HCT116 (cell line): ENCODE data around the gene RWDD1. TPM values are rescaled to one million over a fixed set of nuclear protein-coding genes. Genes with fewer than 3 reads are reported as not detected.

Experiments used
- ATAC-seq: fragments of 200-7000 bp; cut with Tn5 transposase; 2 replicates; pipeline ENCODE4 v1.9.1; 2020; ENCODE audit warnings: mild to moderate bottlenecking, moderate library complexity
- BruUV-seq: library from RNA; stranded (reverse); fragments of 400-500 nt; replicated peaks from 2 replicates; lab custom pipeline; 2021; lab: Mats Ljungman, UMichigan
- CTCF ChIA-PET: fragments of 300-600 bp; sonication (Branson Sonifier 250); formaldehyde crosslinking; loops from one replicate; lab custom pipeline; 2021; ENCODE audit warnings: antibody characterized with exemption; lab: Charles Lee
- POLR2A ChIA-PET: fragments of 300-600, 350-600 bp; sonication (Branson Sonifier 250); formaldehyde crosslinking; loops from one replicate; lab custom pipeline; 2021; ENCODE audit warnings: antibody characterized with exemption; lab: Charles Lee
- RAD21 ChIA-PET, 2 experiments: fragments of 300-600 bp; sonication (Branson Sonifier 250); formaldehyde crosslinking; loops; one replicate each; lab custom pipeline; 2023; ENCODE audit warnings: low total read pairs in 2 of 2; ENCODE audit not compliant: uncharacterized antibody in 2 of 2, unreplicated experiment in 2 of 2, low non-redundant PET in 1 of 2; lab: Charles Lee
- DNase-seq: peaks from one replicate; pipeline ENCODE4 v3.0.0-alpha.2; 2010; ENCODE audit warnings: low read depth, low spot score
- H2AFZ ChIP-seq: fragments of 200-600 bp; shearing (Covaris generic), sonication (generic); 2 replicates; pipeline ENCODE4 v1.6.1; 2017; ENCODE audit warnings: low read depth, mixed run types, mixed read lengths, antibody characterized with exemption, low read length; ENCODE audit not compliant: poor library complexity, severe bottlenecking
- H3K27ac ChIP-seq: 2 replicates; pipeline ENCODE4 v1.5.1; 2012; ENCODE audit warnings: low read depth, low read length
- H3K27me3 ChIP-seq: fragments of 200-600 bp; sonication (generic); 2 replicates; pipeline ENCODE4 v1.6.1; 2016; ENCODE audit warnings: mixed run types, low read length, mixed read lengths; ENCODE audit not compliant: insufficient read depth
- H3K36me3 ChIP-seq, 2 experiments: fragments of 200-500 bp in 1 of 2; fragments of 200-600 bp in 1 of 2; sonication (Bioruptor generic) in 1 of 2; sonication (generic) in 1 of 2; 2 replicates each; pipeline versions ENCODE4 v1.5.1 to v1.6.1; 2014 to 2016; ENCODE audit warnings: low read length in 2 of 2, inconsistent platforms in 1 of 2, mixed read lengths in 1 of 2, mixed run types in 1 of 2; ENCODE audit not compliant: insufficient read depth in 2 of 2, control insufficient read depth in 1 of 2
- H3K4me1 ChIP-seq, 2 experiments: fragments of 200-600 bp in 1 of 2; sonication (generic) in 1 of 2; 2 replicates each; pipeline versions ENCODE4 v1.5.1 to v1.6.1; 2012 to 2017; ENCODE audit warnings: low read length in 2 of 2, inconsistent platforms in 1 of 2, mild to moderate bottlenecking in 1 of 2, mixed read lengths in 1 of 2, mixed run types in 1 of 2, moderate library complexity in 1 of 2; ENCODE audit not compliant: insufficient read depth in 2 of 2, control insufficient read depth in 1 of 2
- H3K4me2 ChIP-seq: fragments of 200-600 bp; sonication (generic); 2 replicates; pipeline ENCODE4 v1.6.1; 2017; ENCODE audit warnings: mixed run types, low read length, mixed read lengths
- H3K4me3 ChIP-seq, 2 experiments: fragments of 200-600 bp in 1 of 2; sonication (generic) in 1 of 2; replicated peaks in 1 of 2; 2 replicates each; pipeline ENCODE4 v1.5.1; 2011 to 2016; ENCODE audit warnings: low read length in 2 of 2, control low read depth in 1 of 2, low read depth in 1 of 2, mild to moderate bottlenecking in 1 of 2, mixed read lengths in 1 of 2, mixed run types in 1 of 2
- H3K79me2 ChIP-seq: fragments of 200-600 bp; sonication (generic); 2 replicates; pipeline ENCODE4 v1.6.1; 2017; ENCODE audit warnings: mild to moderate bottlenecking, mixed run types, low read length, moderate library complexity, mixed read lengths; ENCODE audit not compliant: insufficient read depth
- H3K9ac ChIP-seq: fragments of 200-600 bp; sonication (generic); 2 replicates; pipeline ENCODE4 v1.6.1; 2016; ENCODE audit warnings: low read length, mixed read lengths
- H3K9me2 ChIP-seq: fragments of 200-600 bp; sonication (generic), shearing (Covaris generic); 2 replicates; pipeline ENCODE4 v1.6.1; 2017; ENCODE audit warnings: mixed run types, mild to moderate bottlenecking, moderate library complexity; ENCODE audit not compliant: insufficient read depth
- H3K9me3 ChIP-seq, 2 experiments: fragments of 200-500 bp in 1 of 2; fragments of 200-600 bp in 1 of 2; sonication (Bioruptor generic) in 1 of 2; sonication (generic) in 1 of 2; 2 replicates each; pipeline ENCODE4 v1.6.1; 2014 to 2017; ENCODE audit warnings: low read length in 2 of 2, mixed read lengths in 2 of 2, inconsistent platforms in 1 of 2, low read depth in 1 of 2, mild to moderate bottlenecking in 1 of 2, mixed run types in 1 of 2, moderate library complexity in 1 of 2; ENCODE audit not compliant: control insufficient read depth in 1 of 2, insufficient read depth in 1 of 2
- H4K20me1 ChIP-seq: fragments of 200-600 bp; sonication (generic), shearing (Covaris generic); 2 replicates; pipeline ENCODE4 v1.6.1; 2017; ENCODE audit warnings: mixed run types, mild to moderate bottlenecking, moderate library complexity; ENCODE audit not compliant: insufficient read depth
- CBX3 ChIP-seq: IDR thresholded peaks from 2 replicates; pipeline ENCODE4 v1.6.1; 2012; ENCODE audit warnings: low read depth
- EGR1 ChIP-seq: IDR thresholded peaks from 2 replicates; pipeline ENCODE4 v1.6.1; 2012; ENCODE audit warnings: low read depth
- EZH2 ChIP-seq: fragments of 200-600 bp; sonication (generic); IDR thresholded peaks from 2 replicates; pipeline ENCODE4 v1.6.1; 2017; ENCODE audit warnings: antibody characterized with exemption, mixed run types
- POLR2A ChIP-seq: IDR thresholded peaks from 2 replicates; pipeline ENCODE4 v1.7.0; 2011; ENCODE audit warnings: borderline replicate concordance; ENCODE audit not compliant: insufficient read depth, insufficient read length; ENCODE audit errors: extremely low read depth
- POLR2AphosphoS5 ChIP-seq: IDR thresholded peaks from 2 replicates; pipeline ENCODE4 v1.6.1; 2011; ENCODE audit warnings: mild to moderate bottlenecking, low read depth, low read length, moderate library complexity
- RAD21 ChIP-seq: IDR thresholded peaks from 2 replicates; pipeline ENCODE4 v1.6.1; 2012; ENCODE audit warnings: low read depth, mild to moderate bottlenecking
- SP1 ChIP-seq: IDR thresholded peaks from 2 replicates; pipeline ENCODE4 v1.6.1; 2012; ENCODE audit warnings: low read depth
- TCF7L2 ChIP-seq: IDR thresholded peaks from 2 replicates; pipeline ENCODE4 v1.7.0; 2011; ENCODE audit warnings: borderline replicate concordance, inconsistent platforms; ENCODE audit not compliant: insufficient read depth, insufficient read length; ENCODE audit errors: extremely low read depth
- ZNF274 ChIP-seq: fragments of 200-500 bp; sonication (Bioruptor generic); IDR thresholded peaks from 2 replicates; pipeline ENCODE4 v1.6.1; 2014; ENCODE audit warnings: mild to moderate bottlenecking, low read depth, low read length, inconsistent platforms
- intact Hi-C: fragments of 100-400 bp; cut with micrococcal nuclease; formaldehyde crosslinking; loops from 2 replicates; pipeline ENCODE4 v1.10.0; 2022
- total RNA-seq: library from RNA; stranded (reverse); gene quantifications from one replicate; pipeline ENCODE4 v1.2.1, GENCODE V29; 2021; ENCODE audit not compliant: unreplicated experiment
- TF ChIP-seq, protein P1 (sequence below), 3 experiments: fragments of 200-600 bp in 1 of 3; sonication (generic) in 1 of 3; IDR thresholded peaks in 2 of 3; conservative IDR thresholded peaks in 1 of 3; 2 replicates each; pipeline ENCODE4 v1.5.1; 2012 to 2017; ENCODE audit warnings: low read depth in 2 of 3, low read length in 2 of 3, antibody characterized with exemption in 1 of 3, borderline replicate concordance in 1 of 3, control low read depth in 1 of 3, mild to moderate bottlenecking in 1 of 3, mixed read lengths in 1 of 3, mixed run types in 1 of 3, moderate library complexity in 1 of 3; ENCODE audit not compliant: insufficient read depth in 1 of 3
- TF ChIP-seq, protein P2 (sequence below): IDR thresholded peaks from 2 replicates; pipeline ENCODE4 v1.6.1; 2011; ENCODE audit warnings: mild to moderate bottlenecking, low read length, moderate library complexity; ENCODE audit not compliant: insufficient replicate concordance; ENCODE audit errors: extremely low read depth
- TF ChIP-seq, protein P3 (sequence below): IDR thresholded peaks from 2 replicates; pipeline ENCODE4 v1.6.1; 2012

Gene RWDD1
- total RNA-seq, 1 experiment from 2014 or later = 24.4 TPM

DNA sequence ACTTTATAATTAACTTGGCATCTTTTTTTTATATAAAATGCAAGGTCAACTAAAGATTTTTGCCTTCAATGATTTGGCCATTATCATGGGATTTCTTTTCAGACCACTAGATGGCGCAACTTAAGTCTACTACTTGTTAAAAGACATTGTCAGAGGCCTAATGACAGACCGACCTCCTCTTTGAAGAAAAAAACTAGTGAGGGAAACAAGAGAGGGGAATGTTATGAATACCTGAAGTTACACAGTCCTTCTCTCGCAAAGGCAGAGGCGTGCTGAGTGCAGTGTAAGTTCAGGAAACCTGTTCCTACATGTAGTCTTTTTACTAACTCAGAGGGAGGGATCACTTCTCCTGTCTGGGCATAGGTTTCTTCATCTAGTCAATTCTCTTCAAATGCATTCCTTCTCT is 35.1 kb upstream of the RWDD1 start:
- TF ChIP-seq, protein P1, sequence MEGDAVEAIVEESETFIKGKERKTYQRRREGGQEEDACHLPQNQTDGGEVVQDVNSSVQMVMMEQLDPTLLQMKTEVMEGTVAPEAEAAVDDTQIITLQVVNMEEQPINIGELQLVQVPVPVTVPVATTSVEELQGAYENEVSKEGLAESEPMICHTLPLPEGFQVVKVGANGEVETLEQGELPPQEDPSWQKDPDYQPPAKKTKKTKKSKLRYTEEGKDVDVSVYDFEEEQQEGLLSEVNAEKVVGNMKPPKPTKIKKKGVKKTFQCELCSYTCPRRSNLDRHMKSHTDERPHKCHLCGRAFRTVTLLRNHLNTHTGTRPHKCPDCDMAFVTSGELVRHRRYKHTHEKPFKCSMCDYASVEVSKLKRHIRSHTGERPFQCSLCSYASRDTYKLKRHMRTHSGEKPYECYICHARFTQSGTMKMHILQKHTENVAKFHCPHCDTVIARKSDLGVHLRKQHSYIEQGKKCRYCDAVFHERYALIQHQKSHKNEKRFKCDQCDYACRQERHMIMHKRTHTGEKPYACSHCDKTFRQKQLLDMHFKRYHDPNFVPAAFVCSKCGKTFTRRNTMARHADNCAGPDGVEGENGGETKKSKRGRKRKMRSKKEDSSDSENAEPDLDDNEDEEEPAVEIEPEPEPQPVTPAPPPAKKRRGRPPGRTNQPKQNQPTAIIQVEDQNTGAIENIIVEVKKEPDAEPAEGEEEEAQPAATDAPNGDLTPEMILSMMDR (IDR thresholded peaks at IDR 0.05 in 2 of 3, conservative IDR thresholded peaks at IDR 0.05 in 1 of 3; ENCODE audit: borderline replicate concordance in 1 of 3, insufficient read depth in 1 of 3, low read depth in 2 of 3, low read length in 2 of 3) = peak; percentile 59 to 80 (median 74)
- TF ChIP-seq POLR2A (no peak), SP1 (no peak), CBX3 (no peak), TCF7L2 (no peak), EZH2 (no peak), ZNF274 (no peak), POLR2AphosphoS5 (no peak), RAD21 (peak; percentile 63), EGR1 (no peak)
- TF ChIP-seq, protein P2, sequence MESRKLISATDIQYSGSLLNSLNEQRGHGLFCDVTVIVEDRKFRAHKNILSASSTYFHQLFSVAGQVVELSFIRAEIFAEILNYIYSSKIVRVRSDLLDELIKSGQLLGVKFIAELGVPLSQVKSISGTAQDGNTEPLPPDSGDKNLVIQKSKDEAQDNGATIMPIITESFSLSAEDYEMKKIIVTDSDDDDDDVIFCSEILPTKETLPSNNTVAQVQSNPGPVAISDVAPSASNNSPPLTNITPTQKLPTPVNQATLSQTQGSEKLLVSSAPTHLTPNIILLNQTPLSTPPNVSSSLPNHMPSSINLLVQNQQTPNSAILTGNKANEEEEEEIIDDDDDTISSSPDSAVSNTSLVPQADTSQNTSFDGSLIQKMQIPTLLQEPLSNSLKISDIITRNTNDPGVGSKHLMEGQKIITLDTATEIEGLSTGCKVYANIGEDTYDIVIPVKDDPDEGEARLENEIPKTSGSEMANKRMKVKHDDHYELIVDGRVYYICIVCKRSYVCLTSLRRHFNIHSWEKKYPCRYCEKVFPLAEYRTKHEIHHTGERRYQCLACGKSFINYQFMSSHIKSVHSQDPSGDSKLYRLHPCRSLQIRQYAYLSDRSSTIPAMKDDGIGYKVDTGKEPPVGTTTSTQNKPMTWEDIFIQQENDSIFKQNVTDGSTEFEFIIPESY = no peak
- TF ChIP-seq, protein P3, sequence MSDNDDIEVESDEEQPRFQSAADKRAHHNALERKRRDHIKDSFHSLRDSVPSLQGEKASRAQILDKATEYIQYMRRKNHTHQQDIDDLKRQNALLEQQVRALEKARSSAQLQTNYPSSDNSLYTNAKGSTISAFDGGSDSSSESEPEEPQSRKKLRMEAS = no peak
- RAD21 ChIA-PET = no interaction called here
- H4K20me1 ChIP-seq = no peaks in the 10 kb centered on the region

More for the DNA sequence above, 35.1 kb upstream of the RWDD1 start:
- Histone ChIP-seq H3K9me3 (no peaks in the 10 kb centered on the region), H2AFZ (peak overlapping the region; percentile 93), H3K9ac (no peak overlapping the region), H3K4me3 (no peak overlapping the region), H3K9me2 (no peaks in the 10 kb centered on the region), H3K27me3 (no peaks in the 10 kb centered on the region), H3K27ac (no peak overlapping the region), H3K4me2 (no peak overlapping the region), H3K79me2 (no peaks in the 10 kb centered on the region), H3K36me3 (no peaks in the 10 kb centered on the region), H3K4me1 (no peaks in the 10 kb centered on the region)
- POLR2A ChIA-PET = no interaction called here
- BruUV-seq = no TSS peak
- CTCF ChIA-PET = interaction anchor here (1.2 to 3.8 kb wide), 2 partner anchors 24 to 268 kb away, joined by 4 to 19 read pairs; partner anchors contain the start of gene CALHM5
- peak; percentile 75 for ATAC-seq
- DNase-seq = peak; percentile 64
- intact Hi-C loops = loop anchor here (1.0 to 2.0 kb wide), 3 partner anchors 25 to 311 kb away; no protein-coding TSS in a partner anchor
